COR-L47 (cell line): ENCODE results near the gene OR52H1.

Experiments
- DNase-seq: peaks from one replicate; lab custom pipeline; 2025; lab: John Stamatoyannopoulos, UW

Gene OR52H1

GRCh38 chr11:5531053-5531831 is 17.1 kb downstream of the OR52H1 start:
- no peak for DNase-seq

- no peak for DNase-seq
Observed at GRCh38 chr11:5528495-5528894, 19.8 kb downstream of the OR52H1 start.

GRCh38 chr11:5527716-5528115 is 20.6 kb downstream of the OR52H1 start:
- no peak for DNase-seq

- DNase-seq = no peak
Observed at GRCh38 chr11:5524756-5525155, 23.6 kb downstream of the OR52H1 start.

- no peak for DNase-seq
Observed at GRCh38 chr11:5522308-5522707, 26.0 kb downstream of the OR52H1 start.

GRCh38 chr11:5521540-5521939 is 26.8 kb downstream of the OR52H1 start:
- DNase-seq = no peak

GRCh38 chr11:5516599-5516998 is 31.7 kb downstream of the OR52H1 start, which contains the start of gene UBQLNL:
Gene UBQLNL, minus strand, starts transcription at chr11:5516699. Its CDS starts 258 bp downstream, at chr11:5516441.
- DNase-seq = no peak

- no peak for DNase-seq
Observed at GRCh38 chr11:5514841-5515240, 33.5 kb downstream of the OR52H1 start.

- DNase-seq = no peak
Observed at GRCh38 chr11:5509803-5510202, 38.5 kb downstream of the OR52H1 start, which contains the start of gene UBQLN3. Gene UBQLN3, minus strand, starts transcription at chr11:5509957. Its CDS starts 399 bp downstream, at chr11:5509558.

- no peak for DNase-seq
Observed at GRCh38 chr11:5508605-5509004, 39.7 kb downstream of the OR52H1 start.

- no peak for DNase-seq
Observed at GRCh38 chr11:5507933-5508305, 40.4 kb downstream of the OR52H1 start.

- DNase-seq = no peak
Observed at GRCh38 chr11:5507177-5507932, 41.0 kb downstream of the OR52H1 start.

- no peak for DNase-seq
Observed at GRCh38 chr11:5505363-5506048, 42.8 kb downstream of the OR52H1 start.

- no peak for DNase-seq
Observed at GRCh38 chr11:5504403-5504921, 43.9 kb downstream of the OR52H1 start.

- no peak for DNase-seq
Observed at GRCh38 chr11:5500393-5500801, 47.9 kb downstream of the OR52H1 start.

- DNase-seq = no peak
Observed at GRCh38 chr11:5499671-5500070, 48.7 kb downstream of the OR52H1 start.
